ENCODE measurements around the gene SPECC1L. TPM values are rescaled to one million over a fixed set of nuclear protein-coding genes. Genes with fewer than 3 reads are reported as not detected.

SPECC1L gene
- total and polyA plus RNA-seq, 2 of the 8 experiments (the other 6 are each of a cell fraction or from before 2014, with no cell fraction given) = 15.7 to 61.6 TPM

DNA sequence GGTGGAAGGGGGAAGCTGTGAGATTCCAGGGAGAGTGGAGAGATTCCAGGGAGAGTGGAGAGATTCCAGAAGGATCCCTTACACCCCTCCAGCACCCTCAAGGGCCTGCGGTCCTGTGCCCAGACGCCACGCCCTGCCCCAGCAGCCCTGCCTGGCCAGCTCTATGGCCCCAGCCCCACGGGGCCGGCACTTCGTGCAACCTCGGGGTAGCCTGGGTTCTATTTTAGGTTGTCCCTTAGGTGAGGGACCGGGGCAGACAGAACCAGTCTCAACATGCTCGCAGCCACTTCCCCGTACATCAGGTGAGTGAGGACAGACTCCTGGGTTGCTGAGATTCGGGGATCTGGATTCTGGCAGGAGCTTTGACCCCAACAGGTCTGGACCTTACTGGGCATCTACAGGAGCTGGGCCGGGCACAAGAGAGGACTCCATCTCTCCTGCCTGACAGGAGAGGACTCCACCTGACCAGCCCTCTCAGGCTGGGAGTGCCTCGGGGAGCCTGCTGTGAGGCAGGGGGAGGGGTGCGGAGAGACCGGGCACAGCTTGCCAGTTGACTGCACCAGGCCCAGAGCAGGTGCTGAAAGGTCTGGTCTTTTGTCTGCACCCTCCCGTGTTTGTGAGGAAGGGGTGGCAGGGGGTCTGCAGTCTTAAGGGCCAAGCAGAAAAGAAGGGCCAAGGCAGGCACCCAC lies 148.3 kb downstream of the SPECC1L start:
- Histone ChIP-seq H3K23me2 (ENCODE audit: low read depth, low read length) (no peaks in the 10 kb centered on the region; the same call in 1 of the 2 replicates), H3K36me3 (ENCODE audit: control insufficient read depth in 2 of 4, insufficient read depth in 4 of 4, low read length in 3 of 4) (peaks cover 6 to 12% (median 10%) of the 10 kb centered on the region in 4 experiments; a peak in 7 of 8 replicates), H3K27ac (ENCODE audit: low read depth, low read length) (peak overlapping the region; percentile 43; the same call in 1 of the 2 replicates), H3K4me1 (replicated peaks in 1 of 4; ENCODE audit: control insufficient read depth in 3 of 4, insufficient read depth in 4 of 4, low read length in 3 of 4) (peaks cover 0 to 32% (median 15%) of the 10 kb centered on the region in 4 experiments; a peak in 6 of 7 replicates), H4K5ac (ENCODE audit: insufficient read length, low read depth, low read length) (no peak overlapping the region), H2AK5ac (ENCODE audit: low read depth, low read length) (no peak overlapping the region; the same call in 1 of the 2 replicates), H3K9ac (replicated peaks in 1 of 4; ENCODE audit: extremely low read depth in 1 of 4, low read depth in 3 of 4, low read length in 3 of 4) (no peak overlapping the region), H4K91ac (replicated peaks; ENCODE audit: insufficient read length, low read length) (peak overlapping the region; percentile 47), H3K56ac (replicated peaks; ENCODE audit: insufficient read length, low read depth, low read length) (no peak overlapping the region), H2AFZ (ENCODE audit: low read length) (no peak overlapping the region), H3K14ac (ENCODE audit: insufficient read length) (no peak overlapping the region), H3K4me3 (ENCODE audit: extremely low read depth in 1 of 4, insufficient read depth in 2 of 4, low read depth in 3 of 4, low read length in 4 of 4) (no peak overlapping the region), H4K20me1 (replicated peaks in 1 of 2; ENCODE audit: control insufficient read depth in 1 of 2, insufficient read depth in 2 of 2, low read length in 2 of 2) (no peaks in the 10 kb centered on the region), H2BK20ac (ENCODE audit: low read length) (peak overlapping the region; percentile 13; the same call in 1 of the 2 replicates), H3K9me3 (ENCODE audit: insufficient read depth in 2 of 2, low read depth in 1 of 2, low read length in 1 of 2) (no peaks in the 10 kb centered on the region), H3K27me3 (replicated peaks in 1 of 4; ENCODE audit: control insufficient read depth in 3 of 4, extremely low read depth in 1 of 4, insufficient read depth in 3 of 4, low read length in 3 of 4) (peaks cover 0 to under 1% (median 0%) of the 10 kb centered on the region in 4 experiments; a peak in 2 of 7 replicates), H3K23ac (ENCODE audit: insufficient read length) (no peak overlapping the region), H2BK15ac (ENCODE audit: low read length) (peak overlapping the region; percentile 81), H3K79me1 (ENCODE audit: low read depth, low read length) (no peaks in the 10 kb centered on the region), H2BK12ac (ENCODE audit: low read depth, low read length) (no peak overlapping the region), H2BK120ac (replicated peaks; ENCODE audit: low read depth, low read length) (no peak overlapping the region), H3K4ac (replicated peaks; ENCODE audit: insufficient read length, low read depth, low read length) (peak overlapping the region; percentile 41), H2BK5ac (ENCODE audit: low read depth, low read length) (no peak overlapping the region; the same call in 1 of the 2 replicates), H3K4me2 (ENCODE audit: insufficient read depth in 1 of 2, low read depth in 2 of 2, low read length in 2 of 2) (no peak overlapping the region), H3K18ac (ENCODE audit: extremely low read depth, low read length) (no peak overlapping the region), H4K8ac (ENCODE audit: extremely low read depth, insufficient read depth, low read length) (no peak overlapping the region), H3K79me2 (ENCODE audit: control insufficient read depth in 1 of 2, insufficient read depth in 2 of 2, low read length in 2 of 2) (no peaks in the 10 kb centered on the region)
- DNase-seq (ENCODE audit: low read depth in 1 of 2, low spot score in 2 of 2) = no peak
- POLR2A ChIA-PET (ENCODE audit: partially characterized antibody) = interaction anchor here (0.6 kb wide), 3 partner anchors 13 to 584 kb away, joined by 3 read pairs; no protein-coding TSS in a partner anchor
- no peak for FAIRE-seq
- 80% methylated on average over 16 of the region's 16 CpGs; no CpG with 5 or more reads in 1 of the 2 experiments for WGBS, 2 experiments (ENCODE audit: extremely low coverage in 1 of 2, insufficient coverage in 1 of 2, insufficient read length in 1 of 2, insufficient replicate concordance in 2 of 2, low coverage in 1 of 2, low lambda C conversion rate in 2 of 2, missing lambda C conversion rate in 1 of 2)
- CTCF ChIA-PET (ENCODE audit: partially characterized antibody) = interaction anchor here (0.6 to 10.6 kb wide), 10 partner anchors 8 to 110 kb away, joined by 3 to 201 read pairs (median 8); partner anchors contain the start of genes ADORA2A and UPB1
- TF ChIP-seq POLR2AphosphoS5 (IDR thresholded peaks at IDR 0.05; ENCODE audit: low read depth, low read length) (no peak; the same call in 1 of the 2 replicates), CBX8 (IDR thresholded peaks at IDR 0.05; ENCODE audit: borderline replicate concordance, low read depth, low read length) (no peak), KDM4A (IDR thresholded peaks at IDR 0.05; ENCODE audit: low read depth, low read length, severe bottlenecking) (no peak), TBP (IDR thresholded peaks at IDR 0.05; ENCODE audit: low read depth, low read length) (no peak), MAFK (IDR thresholded peaks at IDR 0.05; ENCODE audit: low read depth, low read length) (no peak), EZH2 (IDR thresholded peaks at IDR 0.05; ENCODE audit: low read depth, low read length, severe bottlenecking) (no peak), YY1 (IDR thresholded peaks at IDR 0.05; ENCODE audit: low read depth, low read length) (no peak), PHF8 (conservative IDR thresholded peaks at IDR 0.05; ENCODE audit: low read depth, low read length) (no peak)
- TF ChIP-seq, protein P1, sequence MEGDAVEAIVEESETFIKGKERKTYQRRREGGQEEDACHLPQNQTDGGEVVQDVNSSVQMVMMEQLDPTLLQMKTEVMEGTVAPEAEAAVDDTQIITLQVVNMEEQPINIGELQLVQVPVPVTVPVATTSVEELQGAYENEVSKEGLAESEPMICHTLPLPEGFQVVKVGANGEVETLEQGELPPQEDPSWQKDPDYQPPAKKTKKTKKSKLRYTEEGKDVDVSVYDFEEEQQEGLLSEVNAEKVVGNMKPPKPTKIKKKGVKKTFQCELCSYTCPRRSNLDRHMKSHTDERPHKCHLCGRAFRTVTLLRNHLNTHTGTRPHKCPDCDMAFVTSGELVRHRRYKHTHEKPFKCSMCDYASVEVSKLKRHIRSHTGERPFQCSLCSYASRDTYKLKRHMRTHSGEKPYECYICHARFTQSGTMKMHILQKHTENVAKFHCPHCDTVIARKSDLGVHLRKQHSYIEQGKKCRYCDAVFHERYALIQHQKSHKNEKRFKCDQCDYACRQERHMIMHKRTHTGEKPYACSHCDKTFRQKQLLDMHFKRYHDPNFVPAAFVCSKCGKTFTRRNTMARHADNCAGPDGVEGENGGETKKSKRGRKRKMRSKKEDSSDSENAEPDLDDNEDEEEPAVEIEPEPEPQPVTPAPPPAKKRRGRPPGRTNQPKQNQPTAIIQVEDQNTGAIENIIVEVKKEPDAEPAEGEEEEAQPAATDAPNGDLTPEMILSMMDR (IDR thresholded peaks at IDR 0.05; ENCODE audit: control extremely low read depth in 1 of 3, insufficient read depth in 1 of 3, low read depth in 1 of 3, low read length in 3 of 3) = no peak
